H9 (cell line): ENCODE data around the gene PARD3. TPM values are rescaled to one million over a fixed set of nuclear protein-coding genes. Genes with fewer than 3 reads are reported as not detected.

Source experiments
- DNase-seq: peaks from one replicate; pipeline ENCODE4 v3.0.0-alpha.2; 2017
- H2AFZ ChIP-seq: one replicate; pipeline ENCODE4 v1.6.1; 2013; ENCODE audit warnings: mild to moderate bottlenecking, low read length, control low read depth, moderate library complexity
- H2AK5ac ChIP-seq: 2 replicates; pipeline ENCODE4 v1.6.1; 2013; ENCODE audit warnings: low read length, control low read depth, mixed read lengths; ENCODE audit not compliant: insufficient read length
- H2BK120ac ChIP-seq: one replicate; pipeline ENCODE4 v1.6.1; 2013; ENCODE audit warnings: low read depth, mild to moderate bottlenecking, low read length, control low read depth, inconsistent platforms; ENCODE audit not compliant: poor library complexity, severe bottlenecking
- H2BK12ac ChIP-seq: 2 replicates; pipeline ENCODE4 v1.6.1; 2013; ENCODE audit warnings: low read length, control low read depth, mixed read lengths, low read depth; ENCODE audit not compliant: insufficient read length
- H2BK15ac ChIP-seq: 2 replicates; pipeline ENCODE4 v1.6.1; 2013; ENCODE audit warnings: low read depth, low read length, control low read depth
- H2BK20ac ChIP-seq: one replicate; pipeline ENCODE4 v1.6.1; 2013; ENCODE audit warnings: low read depth, mild to moderate bottlenecking, low read length, control low read depth, inconsistent platforms; ENCODE audit not compliant: poor library complexity, severe bottlenecking
- H2BK5ac ChIP-seq: 2 replicates; pipeline ENCODE4 v1.6.1; 2013; ENCODE audit warnings: low read length, control low read depth, mixed read lengths; ENCODE audit not compliant: insufficient read length
- H3K14ac ChIP-seq: 2 replicates; pipeline ENCODE4 v1.6.1; 2013; ENCODE audit warnings: low read length, control low read depth; ENCODE audit not compliant: insufficient read depth
- H3K18ac ChIP-seq: 2 replicates; pipeline ENCODE4 v1.6.1; 2013; ENCODE audit warnings: low read depth, mild to moderate bottlenecking, mixed read lengths, low read length, control low read depth; ENCODE audit not compliant: insufficient read length
- H3K23ac ChIP-seq: 2 replicates; pipeline ENCODE4 v1.6.1; 2013; ENCODE audit warnings: low read length, control low read depth, mixed read lengths, low read depth; ENCODE audit not compliant: insufficient read length
- H3K23me2 ChIP-seq: 2 replicates; pipeline ENCODE4 v1.6.1; 2013; ENCODE audit warnings: low read depth, mild to moderate bottlenecking, mixed read lengths, low read length, control low read depth; ENCODE audit not compliant: insufficient read length, poor library complexity, severe bottlenecking
- H3K27ac ChIP-seq: 2 replicates; pipeline ENCODE4 v1.5.1; 2013; ENCODE audit warnings: low read length, control low read depth, mixed read lengths, low read depth; ENCODE audit not compliant: insufficient read length
- H3K27me3 ChIP-seq: 2 replicates; pipeline ENCODE4 v1.6.1; 2013; ENCODE audit warnings: low read length, control low read depth, inconsistent platforms; ENCODE audit not compliant: insufficient read depth
- H3K4ac ChIP-seq: 2 replicates; pipeline ENCODE4 v1.6.1; 2013; ENCODE audit warnings: low read depth, mild to moderate bottlenecking, control low read depth, inconsistent platforms, low read length, moderate library complexity
- H3K4me1 ChIP-seq: 2 replicates; pipeline ENCODE4 v1.6.1; 2013; ENCODE audit warnings: low read length, control low read depth, inconsistent platforms; ENCODE audit not compliant: insufficient read depth
- H3K4me2 ChIP-seq: 2 replicates; pipeline ENCODE4 v1.6.1; 2013; ENCODE audit warnings: low read length, control low read depth, mixed read lengths; ENCODE audit not compliant: insufficient read length, insufficient read depth
- H3K56ac ChIP-seq: 2 replicates; pipeline ENCODE4 v1.6.1; 2013; ENCODE audit warnings: low read depth, mild to moderate bottlenecking, mixed read lengths, low read length, control low read depth; ENCODE audit not compliant: insufficient read length
- H3K79me1 ChIP-seq: 2 replicates; pipeline ENCODE4 v1.6.1; 2013; ENCODE audit warnings: low read depth, mild to moderate bottlenecking, moderate library complexity, low read length, control low read depth, inconsistent platforms; ENCODE audit not compliant: insufficient read depth, poor library complexity, severe bottlenecking
- H3K79me2 ChIP-seq: 2 replicates; pipeline ENCODE4 v1.6.1; 2013; ENCODE audit warnings: low read length, control low read depth, inconsistent platforms; ENCODE audit not compliant: insufficient read depth
- H3K9ac ChIP-seq: 2 replicates; pipeline ENCODE4 v1.6.1; 2013; ENCODE audit warnings: low read length, control low read depth, mixed read lengths; ENCODE audit not compliant: insufficient read length; ENCODE audit errors: extremely low read depth
- H3K9me3 ChIP-seq: one replicate; pipeline ENCODE4 v1.6.1; 2013; ENCODE audit warnings: low read depth, low read length, inconsistent platforms; ENCODE audit not compliant: control insufficient read depth
- H3T11ph ChIP-seq: one replicate; pipeline ENCODE4 v1.6.1; 2013; ENCODE audit warnings: mild to moderate bottlenecking, low read length, control low read depth, inconsistent platforms
- H4K20me1 ChIP-seq: one replicate; pipeline ENCODE4 v1.6.1; 2013; ENCODE audit not compliant: control insufficient read depth, insufficient read length, insufficient read depth
- H4K5ac ChIP-seq: 2 replicates; pipeline ENCODE4 v1.6.1; 2013; ENCODE audit warnings: low read depth, mild to moderate bottlenecking, mixed read lengths, low read length, control low read depth; ENCODE audit not compliant: insufficient read length
- H4K8ac ChIP-seq: replicated peaks from 2 replicates; pipeline ENCODE4 v1.6.1; 2013; ENCODE audit warnings: low read length, control low read depth, mixed read lengths, low read depth; ENCODE audit not compliant: insufficient read length
- H4K91ac ChIP-seq: 2 replicates; pipeline ENCODE4 v1.6.1; 2013; ENCODE audit warnings: low read depth, mild to moderate bottlenecking, moderate library complexity, mixed read lengths, low read length, control low read depth; ENCODE audit not compliant: insufficient read length
- H3K27ac Mint-ChIP-seq, 3 experiments: 2 replicates in 2 of 3; 3 replicates in 1 of 3; pipeline ENCODE4 v1.8.0; 2020 to 2021; ENCODE audit warnings: mixed read lengths in 3 of 3, mild to moderate bottlenecking in 1 of 3, moderate library complexity in 1 of 3
- H3K27me3 Mint-ChIP-seq: 2 replicates; pipeline ENCODE4 v1.8.0; 2021; ENCODE audit warnings: low read depth, mild to moderate bottlenecking, moderate library complexity, mixed read lengths
- H3K36me3 Mint-ChIP-seq, 3 experiments: 2 replicates in 2 of 3; 3 replicates in 1 of 3; pipeline ENCODE4 v1.8.0; 2020 to 2021; ENCODE audit warnings: low read depth in 3 of 3, mixed read lengths in 3 of 3; ENCODE audit not compliant: insufficient read depth in 1 of 3
- H3K4me1 Mint-ChIP-seq, 2 experiments: 2 replicates each; pipeline ENCODE4 v1.8.0; 2020; ENCODE audit warnings: mixed read lengths in 2 of 2
- H3K4me3 Mint-ChIP-seq, 2 experiments: 2 replicates in 1 of 2; 3 replicates in 1 of 2; pipeline ENCODE4 v1.8.0; 2020 to 2021; ENCODE audit warnings: mild to moderate bottlenecking in 2 of 2, mixed read lengths in 2 of 2, moderate library complexity in 1 of 2
- H3K9me3 Mint-ChIP-seq, 2 experiments: 2 replicates in 1 of 2; 3 replicates in 1 of 2; pipeline ENCODE4 v1.8.0; 2020; ENCODE audit warnings: mild to moderate bottlenecking in 2 of 2, mixed read lengths in 2 of 2, moderate library complexity in 1 of 2
- WGBS: extraction: QIAGEN DNeasy Blood & Tissue Kit; methylation state at CpG from one replicate; pipeline ENCODE4 v1.1.7; 2013; ENCODE audit warnings: missing lambda C conversion rate, low lambda C conversion rate, mixed read lengths; ENCODE audit not compliant: insufficient read length; ENCODE audit errors: extremely low coverage; 5-methylcytosine and 5-hydroxymethylcytosine counted together
- total RNA-seq: library from RNA; stranded (reverse); gene quantifications from 2 replicates; pipeline ENCODE4 v1.2.1, GENCODE V29; 2021
- TF ChIP-seq, protein P1 (sequence below): fragments of 200-600 bp; sonication (generic); conservative IDR thresholded peaks from 3 replicates; pipeline ENCODE4 v1.8.0; 2021; ENCODE audit warnings: antibody characterized with exemption, mild to moderate bottlenecking

Gene PARD3
- total RNA-seq, 1 experiment from 2014 or later: 44.7 TPM

DNA sequence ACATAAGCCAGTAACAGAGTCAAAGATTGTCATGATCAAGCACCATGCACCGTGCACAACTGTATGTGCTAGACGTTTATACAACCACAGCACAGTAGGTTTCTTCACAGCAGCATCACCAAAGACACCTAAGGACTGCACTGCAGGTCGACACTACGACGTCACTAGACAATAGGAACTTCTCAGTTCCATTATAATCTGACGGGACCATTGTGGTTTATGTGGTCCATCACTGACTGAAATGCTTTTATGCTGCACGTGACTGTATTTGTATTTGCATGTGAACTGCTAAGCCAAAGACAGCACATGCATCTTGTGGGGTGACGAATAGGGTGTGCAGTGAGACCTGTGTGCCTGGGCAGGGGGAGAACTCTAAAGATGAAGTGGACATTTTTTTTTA is 164.9 kb downstream of the PARD3 start:
- no peaks in the 10 kb centered on the region for H3K27me3 ChIP-seq
- no peak overlapping the region for H4K91ac ChIP-seq
- no peak overlapping the region for H3K18ac ChIP-seq
- no peak overlapping the region for H4K8ac ChIP-seq
- no peak overlapping the region for H3K4ac ChIP-seq
- H3K79me2 ChIP-seq: peaks cover 3% of the 10 kb centered on the region; the same call in 1 of the 2 replicates
- no peaks in the 10 kb centered on the region for H4K20me1 ChIP-seq
- no peak overlapping the region for H3K9ac ChIP-seq
- H2BK12ac ChIP-seq: no peak overlapping the region
- H3T11ph ChIP-seq: no peak overlapping the region
- Mint-ChIP-seq H3K4me1 (peaks cover 49% of the 10 kb centered on the region in 2 experiments), H3K27ac (peak overlapping the region in 1 of 3 experiments; percentile 3; a peak in 1 of 7 replicates), H3K4me3 (no peak overlapping the region), H3K36me3 (no peaks in the 10 kb centered on the region), H3K9me3 (no peaks in the 10 kb centered on the region), H3K27me3 (no peaks in the 10 kb centered on the region)
- H3K9me3 ChIP-seq: no peaks in the 10 kb centered on the region
- no peak overlapping the region for H3K4me2 ChIP-seq
- TF ChIP-seq, protein P1, sequence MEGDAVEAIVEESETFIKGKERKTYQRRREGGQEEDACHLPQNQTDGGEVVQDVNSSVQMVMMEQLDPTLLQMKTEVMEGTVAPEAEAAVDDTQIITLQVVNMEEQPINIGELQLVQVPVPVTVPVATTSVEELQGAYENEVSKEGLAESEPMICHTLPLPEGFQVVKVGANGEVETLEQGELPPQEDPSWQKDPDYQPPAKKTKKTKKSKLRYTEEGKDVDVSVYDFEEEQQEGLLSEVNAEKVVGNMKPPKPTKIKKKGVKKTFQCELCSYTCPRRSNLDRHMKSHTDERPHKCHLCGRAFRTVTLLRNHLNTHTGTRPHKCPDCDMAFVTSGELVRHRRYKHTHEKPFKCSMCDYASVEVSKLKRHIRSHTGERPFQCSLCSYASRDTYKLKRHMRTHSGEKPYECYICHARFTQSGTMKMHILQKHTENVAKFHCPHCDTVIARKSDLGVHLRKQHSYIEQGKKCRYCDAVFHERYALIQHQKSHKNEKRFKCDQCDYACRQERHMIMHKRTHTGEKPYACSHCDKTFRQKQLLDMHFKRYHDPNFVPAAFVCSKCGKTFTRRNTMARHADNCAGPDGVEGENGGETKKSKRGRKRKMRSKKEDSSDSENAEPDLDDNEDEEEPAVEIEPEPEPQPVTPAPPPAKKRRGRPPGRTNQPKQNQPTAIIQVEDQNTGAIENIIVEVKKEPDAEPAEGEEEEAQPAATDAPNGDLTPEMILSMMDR: no peak
- no peak overlapping the region for H2AFZ ChIP-seq
- no peak overlapping the region for H3K23ac ChIP-seq
- no peak overlapping the region for H2BK20ac ChIP-seq
- no peak overlapping the region for H2AK5ac ChIP-seq
- no peak overlapping the region for H2BK120ac ChIP-seq
- peaks cover 3% of the 10 kb centered on the region for H3K79me1 ChIP-seq
- no peak overlapping the region for H2BK5ac ChIP-seq
- H2BK15ac ChIP-seq: no peak overlapping the region
- no peak overlapping the region for H3K14ac ChIP-seq
- no peaks in the 10 kb centered on the region for H3K23me2 ChIP-seq
- H3K4me1 ChIP-seq: peaks cover 26% of the 10 kb centered on the region
- no CpG with 5 or more reads among the region's 8 CpGs for WGBS
- no peak for DNase-seq
- no peak overlapping the region for H4K5ac ChIP-seq
- no peak overlapping the region for H3K56ac ChIP-seq
- no peak overlapping the region for H3K27ac ChIP-seq
